B cell (primary cell): ENCODE measurements around the gene ARMH3. TPM values are rescaled to one million over a fixed set of nuclear protein-coding genes. Genes with fewer than 3 reads are reported as not detected.

Experiments used
- ATAC-seq: fragments of 200-7000 bp; cut with Tn5 transposase; one replicate; pipeline ENCODE4 v1.10.0; 2021; ENCODE audit warnings: low read depth, mild to moderate bottlenecking, moderate number of reproducible peaks, moderate library complexity
- CTCF ChIA-PET: fragments of 350-600 bp; sonication (Branson Sonifier 250); formaldehyde crosslinking; loops from one replicate; lab custom pipeline; 2021; ENCODE audit warnings: antibody characterized with exemption, inconsistent platforms; lab: Charles Lee
- POLR2A ChIA-PET: fragments of 350-600 bp; sonication (Branson Sonifier 250); formaldehyde crosslinking; loops from one replicate; lab custom pipeline; 2021; ENCODE audit warnings: antibody characterized with exemption; lab: Charles Lee
- DNase-seq: peaks from one replicate; pipeline ENCODE4 v3.0.0; 2013
- H2AFZ ChIP-seq: 2 replicates; pipeline ENCODE4 v1.6.1; 2012; ENCODE audit warnings: mild to moderate bottlenecking, low read depth, low read length; ENCODE audit not compliant: insufficient read depth, poor library complexity, severe bottlenecking
- H3K27ac ChIP-seq, 2 donors: 1 replicate in 1 of 2; 2 replicates in 1 of 2; pipeline ENCODE4 v1.5.1; 2012 to 2013; ENCODE audit warnings: low read length in 2 of 2, mild to moderate bottlenecking in 2 of 2, moderate library complexity in 1 of 2
- H3K27me3 ChIP-seq, 4 experiments: fragments of 200-600 bp in 1 of 4; sonication (generic) in 1 of 4; replicated peaks in 1 of 4; 1 replicate in 2 of 4; 2 replicates in 2 of 4; pipeline versions ENCODE4 v1.6.1 to v1.7.0; 2013 to 2016; ENCODE audit warnings: low read length in 3 of 4, mild to moderate bottlenecking in 2 of 4, mixed read lengths in 1 of 4, moderate library complexity in 1 of 4; ENCODE audit not compliant: insufficient read depth in 4 of 4, control insufficient read depth in 3 of 4; ENCODE audit errors: control extremely low read depth in 1 of 4
- H3K36me3 ChIP-seq, 2 experiments: replicated peaks in 1 of 2; 1 replicate in 1 of 2; 2 replicates in 1 of 2; pipeline versions ENCODE4 v1.6.1 to v1.7.1; 2013; ENCODE audit warnings: low read length in 1 of 2; ENCODE audit not compliant: insufficient read depth in 2 of 2, control insufficient read depth in 1 of 2; ENCODE audit errors: control extremely low read depth in 1 of 2, extremely low read depth in 1 of 2
- H3K4me1 ChIP-seq, 2 donors: fragments of 200-600 bp in 1 of 2; sonication (generic) in 1 of 2; 1 replicate in 1 of 2; 2 replicates in 1 of 2; pipeline versions ENCODE4 v1.5.1 to v1.6.1; 2013 to 2017; ENCODE audit warnings: low read length in 2 of 2; ENCODE audit not compliant: control insufficient read depth in 2 of 2, insufficient read depth in 2 of 2
- H3K4me2 ChIP-seq: replicated peaks from 2 replicates; pipeline ENCODE3; 2012; ENCODE audit warnings: mild to moderate bottlenecking, low read depth, low read length; ENCODE audit not compliant: poor library complexity, severe bottlenecking
- H3K4me3 ChIP-seq, 5 experiments: fragments of 200-600 bp in 1 of 5; sonication (generic) in 1 of 5; 1 replicate in 3 of 5; 2 replicates in 2 of 5; pipeline versions ENCODE4 v1.5.1 to v1.7.0; 2011 to 2016; ENCODE audit warnings: low read length in 4 of 5, mild to moderate bottlenecking in 4 of 5, low read depth in 2 of 5, control low read depth in 1 of 5, moderate library complexity in 1 of 5; ENCODE audit not compliant: insufficient read depth in 1 of 5; ENCODE audit errors: control extremely low read depth in 1 of 5, extremely low read depth in 1 of 5
- H3K79me2 ChIP-seq: fragments of 200-600 bp; sonication (generic); one replicate; pipeline ENCODE4 v1.6.0; 2016; ENCODE audit warnings: low read length; ENCODE audit not compliant: control insufficient read depth, insufficient read depth
- H3K9ac ChIP-seq: fragments of 200-600 bp; sonication (generic); 2 replicates; pipeline ENCODE4 v1.6.1; 2017; ENCODE audit warnings: mild to moderate bottlenecking, low read length, moderate library complexity
- H3K9me3 ChIP-seq, 3 donors: one replicate each; pipeline versions ENCODE4 v1.6.1 to v1.7.1; 2013; ENCODE audit warnings: low read length in 2 of 3; ENCODE audit not compliant: control insufficient read depth in 2 of 3, insufficient read depth in 1 of 3; ENCODE audit errors: control extremely low read depth in 1 of 3
- H4K20me1 ChIP-seq: 2 replicates; pipeline ENCODE4 v1.6.0; 2012; ENCODE audit warnings: mild to moderate bottlenecking, low read length; ENCODE audit not compliant: insufficient read depth, control insufficient read depth, poor library complexity, severe bottlenecking
- H3K27ac Mint-ChIP-seq: one replicate; pipeline ENCODE4 v1.8.0; 2021; ENCODE audit warnings: mixed read lengths
- H3K27me3 Mint-ChIP-seq: one replicate; pipeline ENCODE4 v1.8.0; 2021; ENCODE audit warnings: mixed read lengths
- H3K4me1 Mint-ChIP-seq: one replicate; pipeline ENCODE4 v1.8.0; 2021; ENCODE audit warnings: mixed read lengths
- H3K4me3 Mint-ChIP-seq: one replicate; pipeline ENCODE4 v1.8.0; 2021; ENCODE audit warnings: mixed read lengths
- H3K9me3 Mint-ChIP-seq: one replicate; pipeline ENCODE4 v1.8.0; 2022; ENCODE audit warnings: mixed read lengths; ENCODE audit not compliant: insufficient read depth
- EZH2 ChIP-seq: IDR thresholded peaks from 2 replicates; pipeline ENCODE4 v1.6.1; 2012; ENCODE audit warnings: borderline replicate concordance, low read depth, mild to moderate bottlenecking, moderate library complexity, low read length; ENCODE audit not compliant: insufficient read depth, poor library complexity, severe bottlenecking
- WGBS: methylation state at CpG from one replicate; pipeline ENCODE4 v1.1.5; 2013; ENCODE audit warnings: missing lambda C conversion rate; ENCODE audit not compliant: insufficient coverage; 5-methylcytosine and 5-hydroxymethylcytosine counted together
- intact Hi-C: fragments of 100-400 bp; cut with micrococcal nuclease; formaldehyde crosslinking; loops from one replicate; pipeline ENCODE4 v1.10.0; 2022
- polyA plus RNA-seq: library from polyadenylated mRNA; depleted of rRNA; stranded (reverse); fragments of >200 nt; gene quantifications from 2 replicates; pipeline ENCODE4 v1.2.3, GENCODE V29; 2012
- total RNA-seq, 2 donors: library from RNA; stranded (reverse); fragments of 120-200 nt in 1 of 2; gene quantifications; 1 replicate in 1 of 2; 2 replicates in 1 of 2; pipeline versions ENCODE4 v1.2.3 to v1.2.4, GENCODE V29; 2013 to 2022
- TF ChIP-seq, protein P1 (sequence below): fragments of 200-600 bp; IDR thresholded peaks from one replicate; pipeline ENCODE4 v1.8.0; 2022; ENCODE audit warnings: antibody characterized with exemption, mild to moderate bottlenecking

Gene ARMH3
- total and polyA plus RNA-seq, 2 donors (not counting 1 experiment from before 2014, with no cell fraction given) = 33.4 to 40.7 TPM

DNA sequence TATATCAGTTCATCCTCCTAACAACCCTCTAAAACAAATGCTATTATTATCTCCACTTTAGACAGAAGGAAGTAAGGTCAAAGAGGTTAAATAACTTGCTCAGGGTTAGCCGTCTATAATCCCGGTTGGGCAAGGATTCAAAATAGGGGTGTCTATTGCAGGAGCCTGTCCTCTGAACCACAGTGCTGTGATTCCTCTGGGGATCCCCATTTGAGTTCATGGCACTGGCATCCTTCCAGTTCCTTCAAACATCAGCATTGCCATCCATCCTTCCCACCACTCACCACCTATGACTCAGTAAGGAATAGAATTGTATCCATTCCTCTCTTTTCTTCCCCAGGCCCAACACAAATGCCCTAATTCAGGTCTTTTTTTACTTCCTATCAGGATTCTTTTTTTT is 34.8 kb upstream of the ARMH3 start:
- Histone ChIP-seq H2AFZ (no peak overlapping the region), H3K27ac (no peak overlapping the region), H3K9ac (no peak overlapping the region), H3K27me3 (no peaks in the 10 kb centered on the region), H3K79me2 (no peaks in the 10 kb centered on the region), H3K4me3 (no peak overlapping the region), H3K36me3 (no peaks in the 10 kb centered on the region), H3K9me3 (no peaks in the 10 kb centered on the region), H4K20me1 (no peaks in the 10 kb centered on the region), H3K4me1 (no peaks in the 10 kb centered on the region), H3K4me2 (no peak overlapping the region)
- no peaks in the 10 kb centered on the region for H3K4me1 Mint-ChIP-seq
- DNase-seq = no peak
- POLR2A ChIA-PET = no interaction called here
- 100% methylated on average over 2 of the region's 2 CpGs for WGBS
- H3K9me3 Mint-ChIP-seq = no peaks in the 10 kb centered on the region
- no peak overlapping the region for H3K27ac Mint-ChIP-seq
- no peak overlapping the region for H3K4me3 Mint-ChIP-seq
- intact Hi-C loops = no loop called here
- no peak for ATAC-seq
- no peak for TF ChIP-seq EZH2
- TF ChIP-seq, protein P1, sequence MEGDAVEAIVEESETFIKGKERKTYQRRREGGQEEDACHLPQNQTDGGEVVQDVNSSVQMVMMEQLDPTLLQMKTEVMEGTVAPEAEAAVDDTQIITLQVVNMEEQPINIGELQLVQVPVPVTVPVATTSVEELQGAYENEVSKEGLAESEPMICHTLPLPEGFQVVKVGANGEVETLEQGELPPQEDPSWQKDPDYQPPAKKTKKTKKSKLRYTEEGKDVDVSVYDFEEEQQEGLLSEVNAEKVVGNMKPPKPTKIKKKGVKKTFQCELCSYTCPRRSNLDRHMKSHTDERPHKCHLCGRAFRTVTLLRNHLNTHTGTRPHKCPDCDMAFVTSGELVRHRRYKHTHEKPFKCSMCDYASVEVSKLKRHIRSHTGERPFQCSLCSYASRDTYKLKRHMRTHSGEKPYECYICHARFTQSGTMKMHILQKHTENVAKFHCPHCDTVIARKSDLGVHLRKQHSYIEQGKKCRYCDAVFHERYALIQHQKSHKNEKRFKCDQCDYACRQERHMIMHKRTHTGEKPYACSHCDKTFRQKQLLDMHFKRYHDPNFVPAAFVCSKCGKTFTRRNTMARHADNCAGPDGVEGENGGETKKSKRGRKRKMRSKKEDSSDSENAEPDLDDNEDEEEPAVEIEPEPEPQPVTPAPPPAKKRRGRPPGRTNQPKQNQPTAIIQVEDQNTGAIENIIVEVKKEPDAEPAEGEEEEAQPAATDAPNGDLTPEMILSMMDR = no peak
- CTCF ChIA-PET = no interaction called here
- no peaks in the 10 kb centered on the region for H3K27me3 Mint-ChIP-seq

DNA sequence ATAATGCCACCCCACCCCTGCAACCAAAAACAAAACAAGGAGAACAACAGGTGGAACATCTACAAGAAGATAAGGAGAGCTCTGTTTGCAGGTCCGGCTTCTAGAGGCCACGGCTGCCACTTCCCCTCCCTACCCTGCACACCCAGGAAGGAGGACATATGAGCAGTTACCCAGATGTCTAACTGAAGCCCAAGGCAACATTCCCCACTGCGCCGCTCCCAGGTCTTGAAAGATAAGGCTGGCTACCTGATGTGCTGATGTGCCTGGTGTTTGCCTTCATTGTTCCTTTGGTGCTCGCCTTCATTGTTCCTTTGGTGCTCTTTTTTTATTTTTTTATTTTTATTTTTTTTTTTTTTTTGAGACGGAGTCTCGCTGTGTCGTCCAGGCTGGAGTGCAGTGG is 30.2 kb upstream of the ARMH3 start:
- TF ChIP-seq, protein P1 = no peak
- no peak for TF ChIP-seq EZH2
- Mint-ChIP-seq H3K27ac (no peak overlapping the region), H3K4me1 (no peaks in the 10 kb centered on the region), H3K4me3 (no peak overlapping the region), H3K9me3 (no peaks in the 10 kb centered on the region), H3K27me3 (no peaks in the 10 kb centered on the region)
- H4K20me1 ChIP-seq = no peaks in the 10 kb centered on the region
- ATAC-seq = no peak
- no peaks in the 10 kb centered on the region for H3K4me1 ChIP-seq
- H2AFZ ChIP-seq = no peak overlapping the region
- no peak for DNase-seq
- H3K27me3 ChIP-seq = no peaks in the 10 kb centered on the region
- WGBS = 97% methylated on average over 5 of the region's 8 CpGs
- POLR2A ChIA-PET = interaction anchor here (0.7 kb wide), 1 partner anchor 32 kb away, joined by 3 read pairs; no protein-coding TSS in a partner anchor
- no peaks in the 10 kb centered on the region for H3K79me2 ChIP-seq
- CTCF ChIA-PET = no interaction called here
- intact Hi-C loops = no loop called here
- H3K9ac ChIP-seq = no peak overlapping the region
- no peak overlapping the region for H3K4me3 ChIP-seq
- H3K36me3 ChIP-seq = no peaks in the 10 kb centered on the region
- H3K4me2 ChIP-seq = no peak overlapping the region
- H3K27ac ChIP-seq = no peak overlapping the region
- H3K9me3 ChIP-seq = no peaks in the 10 kb centered on the region
